Choroid plexus epithelial cell (primary cell): Measurements from ENCODE around the gene PER1.

Experiments
- DNase-seq: peaks from one replicate; pipeline ENCODE4 v3.0.0-alpha.2; 2010; ENCODE audit warnings: low read depth
- H3K4me3 ChIP-seq: 2 replicates; pipeline ENCODE4 v1.5.1; 2011; ENCODE audit warnings: low read depth, mild to moderate bottlenecking, control low read depth, low read length, moderate library complexity
- TF ChIP-seq, protein P1 (sequence below): conservative IDR thresholded peaks from 2 replicates; pipeline ENCODE4 v1.5.1; 2011; ENCODE audit warnings: low read depth, mild to moderate bottlenecking, control low read depth, inconsistent platforms, low read length, moderate library complexity

The PER1 gene

DNA sequence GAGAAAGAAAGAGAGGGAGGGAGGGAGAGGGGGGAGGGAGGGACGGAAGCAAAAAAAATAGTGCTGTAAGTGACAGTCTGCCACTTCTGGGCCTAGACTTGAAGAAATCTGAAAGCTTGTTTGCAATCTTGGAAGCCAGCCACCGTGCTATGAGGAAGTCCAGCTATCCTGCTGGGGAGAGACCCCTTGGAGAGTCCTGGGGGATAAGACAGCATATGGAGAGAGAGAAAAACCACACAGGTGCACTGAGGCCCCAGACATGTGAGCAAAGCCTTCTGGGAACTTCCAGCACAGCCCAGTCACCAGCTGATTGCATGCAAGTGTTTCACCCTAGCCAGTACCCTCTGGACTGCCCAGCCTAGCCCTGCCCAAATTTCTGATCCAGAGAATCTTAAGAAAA, 52.1 kb downstream of the PER1 start:
- TF ChIP-seq, protein P1, sequence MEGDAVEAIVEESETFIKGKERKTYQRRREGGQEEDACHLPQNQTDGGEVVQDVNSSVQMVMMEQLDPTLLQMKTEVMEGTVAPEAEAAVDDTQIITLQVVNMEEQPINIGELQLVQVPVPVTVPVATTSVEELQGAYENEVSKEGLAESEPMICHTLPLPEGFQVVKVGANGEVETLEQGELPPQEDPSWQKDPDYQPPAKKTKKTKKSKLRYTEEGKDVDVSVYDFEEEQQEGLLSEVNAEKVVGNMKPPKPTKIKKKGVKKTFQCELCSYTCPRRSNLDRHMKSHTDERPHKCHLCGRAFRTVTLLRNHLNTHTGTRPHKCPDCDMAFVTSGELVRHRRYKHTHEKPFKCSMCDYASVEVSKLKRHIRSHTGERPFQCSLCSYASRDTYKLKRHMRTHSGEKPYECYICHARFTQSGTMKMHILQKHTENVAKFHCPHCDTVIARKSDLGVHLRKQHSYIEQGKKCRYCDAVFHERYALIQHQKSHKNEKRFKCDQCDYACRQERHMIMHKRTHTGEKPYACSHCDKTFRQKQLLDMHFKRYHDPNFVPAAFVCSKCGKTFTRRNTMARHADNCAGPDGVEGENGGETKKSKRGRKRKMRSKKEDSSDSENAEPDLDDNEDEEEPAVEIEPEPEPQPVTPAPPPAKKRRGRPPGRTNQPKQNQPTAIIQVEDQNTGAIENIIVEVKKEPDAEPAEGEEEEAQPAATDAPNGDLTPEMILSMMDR: no peak
- H3K4me3 ChIP-seq: no peak overlapping the region
- no peak for DNase-seq

DNA sequence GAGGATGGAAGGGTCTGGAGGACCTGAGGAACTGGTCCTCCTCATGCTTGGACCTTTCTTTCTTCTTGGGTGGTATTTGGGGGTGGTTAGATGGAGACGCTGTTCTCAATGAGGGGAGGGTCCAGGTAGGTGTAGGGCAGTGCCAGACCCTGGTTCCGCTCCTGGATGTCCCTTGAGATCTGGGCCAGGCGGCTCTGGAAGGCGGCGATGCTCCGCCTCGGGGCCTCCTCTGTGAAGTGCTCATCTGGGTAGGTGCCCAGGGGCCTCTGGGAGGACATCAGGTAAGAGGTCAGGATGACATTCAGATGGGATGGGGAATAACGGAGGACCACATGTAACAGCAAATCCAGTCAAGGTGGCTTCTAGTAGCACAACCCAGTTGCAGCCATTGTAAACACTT, 55.7 kb downstream of the PER1 start:
- H3K4me3 ChIP-seq: no peak overlapping the region
- TF ChIP-seq, protein P1: no peak
- DNase-seq: no peak

DNA sequence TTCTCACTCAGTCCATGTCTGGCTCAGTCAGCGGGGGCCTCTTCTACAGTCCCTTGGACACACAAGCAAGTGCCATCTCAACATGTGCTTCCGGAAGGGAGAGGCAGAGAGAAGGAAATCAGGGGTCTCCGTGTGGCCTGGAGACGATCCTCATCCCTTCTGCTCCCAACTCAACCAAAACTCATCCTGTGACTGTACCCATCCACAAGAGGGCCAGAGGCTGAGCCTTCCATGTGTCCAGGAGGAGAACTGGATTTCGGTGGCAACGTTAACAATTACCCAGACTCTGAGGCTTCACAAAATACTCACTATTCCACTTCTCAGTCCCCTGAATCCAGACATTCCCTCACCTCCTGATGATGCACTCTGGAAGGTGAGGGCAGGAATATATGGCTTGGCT, 56.8 kb downstream of the PER1 start:
- TF ChIP-seq, protein P1: peak; percentile 10

DNA sequence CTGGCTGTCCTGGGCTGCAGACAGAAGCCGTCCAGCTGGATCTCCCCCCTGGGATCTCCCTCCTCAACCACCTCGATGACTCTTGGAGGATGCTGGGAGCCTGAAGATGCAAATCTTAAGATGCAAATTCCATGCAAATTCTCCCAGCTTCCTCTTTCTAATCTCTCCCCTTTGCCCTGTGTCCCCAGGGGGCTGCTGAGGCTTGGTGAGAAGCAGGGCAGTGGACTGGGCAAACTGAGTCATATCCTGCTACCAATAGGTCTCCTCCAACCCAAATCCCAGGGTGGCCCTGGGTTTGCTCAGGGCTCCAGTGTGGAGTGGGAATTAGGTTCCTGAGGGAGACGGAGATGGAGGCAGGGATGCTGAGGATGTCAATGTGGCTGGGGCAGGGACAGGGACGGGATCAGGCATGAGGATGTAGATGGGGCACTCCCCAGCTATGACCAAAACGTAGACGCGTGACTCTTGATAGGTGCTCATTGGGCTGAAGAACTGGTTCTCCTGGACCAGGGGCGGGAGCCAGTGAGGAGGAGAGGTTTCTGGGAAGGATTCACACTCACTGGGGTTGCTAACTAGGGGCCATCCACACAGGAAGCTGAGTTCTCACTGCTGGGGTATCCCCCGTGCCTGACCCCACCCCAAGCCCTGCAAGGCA, 61.0 kb downstream of the PER1 start:
- no peak overlapping the region for H3K4me3 ChIP-seq
- no peak for DNase-seq
- TF ChIP-seq, protein P1: no peak

More for the DNA sequence above, 56.8 kb downstream of the PER1 start:
- no peak for DNase-seq
- no peak overlapping the region for H3K4me3 ChIP-seq
